Activated CD4-positive, alpha-beta T cell treated with anti-CD3 and anti-CD28 coated beads, Interleukin-2, amount 50 U/mL, for 1 hour (primary cell): ENCODE results near the gene SH3RF1.

Source experiments
- DNase-seq: peaks from one replicate; pipeline ENCODE4 v3.0.0-alpha.2; 2020

Gene SH3RF1

DNA sequence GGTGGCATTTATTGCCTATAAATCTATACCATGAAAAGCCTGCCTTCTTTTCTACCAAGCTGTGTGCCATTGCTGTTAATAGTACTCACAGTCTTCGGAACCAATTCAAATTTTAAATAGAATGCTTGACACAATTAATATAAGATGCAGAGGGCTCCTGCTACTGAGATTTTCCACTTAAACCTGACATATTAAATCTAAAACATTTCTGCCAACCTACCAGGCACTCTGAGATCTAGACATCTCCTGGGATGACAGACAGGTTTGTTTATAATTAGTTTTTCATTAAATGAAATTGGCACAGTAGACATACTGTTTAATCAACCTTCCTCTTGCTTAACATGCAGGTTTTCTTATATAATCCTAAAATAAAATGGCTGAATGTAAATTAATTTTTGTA, 143.4 kb downstream of the SH3RF1 start:
- DNase-seq, result no peak

DNA sequence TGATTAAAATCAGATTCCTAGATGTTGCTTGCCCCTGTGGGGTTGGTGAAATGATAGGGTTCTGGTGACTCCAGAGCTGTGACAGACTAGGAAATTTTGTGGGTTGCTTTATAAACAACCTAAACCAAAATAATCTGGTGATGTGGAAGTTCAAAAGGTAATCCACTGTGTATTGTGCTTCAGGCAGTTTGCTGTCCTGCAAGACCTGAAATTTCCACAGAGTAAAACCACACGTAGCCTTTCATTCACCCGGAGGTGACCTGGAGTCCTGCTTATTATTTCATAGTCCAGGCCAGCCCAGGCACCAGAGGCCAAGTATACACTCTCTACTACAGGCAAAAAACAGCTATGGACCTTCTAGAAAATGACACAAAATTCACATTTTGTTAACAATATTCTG, 146.1 kb downstream of the SH3RF1 start:
- no peak for DNase-seq

DNA sequence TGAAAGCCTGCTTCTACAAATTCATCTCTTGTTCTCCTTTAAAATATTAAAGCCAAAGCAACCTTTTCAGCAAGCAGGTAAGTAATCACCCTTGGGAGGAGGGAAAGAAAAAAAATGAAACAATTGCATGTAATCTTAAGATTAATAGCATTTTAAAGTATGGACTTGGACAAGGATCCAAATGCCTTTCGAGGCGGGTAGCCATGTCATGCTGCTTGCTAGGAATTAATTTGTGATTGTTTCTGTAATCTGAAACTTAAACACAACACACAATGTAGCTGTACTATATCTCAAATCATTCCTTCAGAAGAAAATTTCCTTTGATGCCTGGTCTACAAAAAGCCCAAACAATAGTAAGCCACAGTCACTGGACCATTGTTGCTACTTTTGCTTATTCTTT, 148.3 kb downstream of the SH3RF1 start:
- no peak for DNase-seq

DNA sequence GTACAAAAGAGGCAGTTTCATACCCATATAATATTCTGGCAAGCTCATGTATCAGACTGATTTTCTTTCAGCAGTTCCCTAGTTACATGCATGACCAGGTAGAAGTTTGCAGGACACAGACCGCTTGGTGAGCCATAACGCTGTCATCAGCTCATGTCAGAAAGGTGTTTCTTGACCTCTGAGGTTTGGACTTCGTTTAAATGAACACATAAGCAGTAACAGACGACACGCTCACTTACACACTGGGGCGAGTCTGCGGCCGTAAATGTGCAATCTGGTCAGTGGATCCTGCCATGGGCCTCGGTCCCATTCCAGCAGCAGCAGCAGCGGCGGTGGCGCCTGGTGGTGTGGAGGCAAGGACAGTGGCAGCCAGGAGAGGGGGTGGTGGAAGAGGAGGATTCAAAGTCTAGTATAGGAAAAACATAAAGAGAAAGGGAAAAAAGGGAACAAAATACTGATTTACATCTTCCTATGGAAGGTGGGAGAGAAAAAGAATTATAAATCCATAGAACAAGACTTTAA, 148.8 kb downstream of the SH3RF1 start:
- no peak for DNase-seq

DNA sequence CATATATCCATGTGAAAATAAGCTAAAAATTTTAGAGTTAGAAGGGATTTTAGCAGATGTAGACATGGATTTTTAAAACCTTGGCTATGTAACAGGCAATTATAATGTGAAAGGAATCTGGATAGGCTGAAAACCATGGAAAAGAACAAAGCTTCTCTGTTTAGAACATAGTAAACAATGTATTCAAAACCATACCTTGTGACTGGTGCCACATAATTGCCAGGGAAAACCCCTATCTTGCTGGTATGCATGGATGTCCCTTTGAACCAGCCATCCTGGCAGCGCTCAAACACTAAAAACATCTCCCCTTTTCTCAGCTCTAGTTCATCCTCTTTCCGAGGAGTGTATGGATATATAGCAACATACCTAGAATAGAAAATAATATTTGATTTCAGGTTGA, 150.1 kb downstream of the SH3RF1 start:
- no peak for DNase-seq

DNA sequence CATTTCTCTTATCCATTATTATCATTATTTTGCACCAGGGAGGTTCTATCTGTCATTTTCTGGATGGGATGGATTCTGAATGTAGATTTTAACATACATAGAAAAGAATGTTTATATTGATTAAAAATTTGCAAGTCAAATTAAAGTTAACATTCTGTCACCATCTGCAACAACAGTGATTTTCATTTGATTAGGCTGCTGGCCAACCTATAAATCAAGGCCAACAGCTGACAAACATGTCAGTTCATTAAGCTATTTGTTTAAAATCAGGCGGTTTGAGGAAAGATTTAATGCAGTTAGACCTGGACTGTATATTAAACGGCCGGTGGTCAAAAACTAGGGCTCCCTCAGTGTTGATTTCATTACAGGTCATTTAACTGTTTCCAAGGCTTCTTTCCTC, 151.2 kb downstream of the SH3RF1 start:
- no peak for DNase-seq

DNA sequence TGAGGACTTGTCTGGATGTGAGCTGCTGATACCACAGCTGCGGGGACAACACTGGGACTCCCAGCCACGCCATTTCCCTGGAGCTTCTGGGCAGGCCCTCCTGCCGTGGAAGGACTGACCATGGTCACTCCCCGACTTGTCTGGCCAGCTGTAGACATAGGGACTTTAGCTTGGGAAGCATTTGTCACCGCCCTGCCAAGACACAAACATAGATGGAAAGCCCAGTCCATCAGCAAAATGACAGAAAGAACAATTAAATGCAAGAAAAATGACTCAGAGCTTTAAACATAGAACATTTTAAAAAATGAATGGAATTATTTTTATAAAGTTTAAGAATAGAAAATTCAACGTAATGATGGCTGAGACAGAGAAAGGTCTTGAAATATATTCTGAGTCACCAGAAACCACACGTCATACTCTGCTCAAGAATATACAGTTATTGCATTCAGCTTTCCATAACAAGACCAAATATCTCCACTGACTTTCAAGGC, 153.1 kb downstream of the SH3RF1 start:
- no peak for DNase-seq

DNA sequence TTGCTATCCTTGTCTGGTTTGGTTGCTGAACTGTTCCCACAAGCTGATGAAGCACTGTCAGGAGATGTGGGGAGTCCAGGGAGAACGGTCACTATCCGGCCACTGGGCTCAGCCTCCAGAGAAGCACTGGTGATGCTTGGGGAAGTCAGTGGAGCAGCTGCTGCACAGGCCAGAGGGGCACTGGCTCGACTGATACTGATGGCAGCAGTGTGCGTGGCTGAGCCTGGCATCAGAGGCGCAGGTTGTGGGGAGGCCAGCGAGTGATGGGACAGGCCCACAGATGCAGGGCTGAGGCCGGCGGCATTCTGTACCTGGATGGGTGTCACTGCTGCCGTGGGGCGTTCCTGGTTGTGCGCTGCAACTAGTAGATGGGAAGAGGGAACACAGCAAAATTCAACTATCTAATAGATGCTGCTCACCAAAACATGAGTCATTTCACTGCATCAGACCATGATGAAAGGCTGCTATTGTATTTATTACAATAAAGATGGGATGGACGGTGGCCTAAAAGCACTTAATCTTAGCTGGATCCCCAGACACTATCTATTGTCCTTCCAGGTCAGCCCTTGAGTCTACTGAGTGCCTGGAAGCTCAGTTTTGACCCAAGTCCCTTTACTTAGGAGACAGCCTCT, 154.4 kb downstream of the SH3RF1 start:
- no peak for DNase-seq

DNA sequence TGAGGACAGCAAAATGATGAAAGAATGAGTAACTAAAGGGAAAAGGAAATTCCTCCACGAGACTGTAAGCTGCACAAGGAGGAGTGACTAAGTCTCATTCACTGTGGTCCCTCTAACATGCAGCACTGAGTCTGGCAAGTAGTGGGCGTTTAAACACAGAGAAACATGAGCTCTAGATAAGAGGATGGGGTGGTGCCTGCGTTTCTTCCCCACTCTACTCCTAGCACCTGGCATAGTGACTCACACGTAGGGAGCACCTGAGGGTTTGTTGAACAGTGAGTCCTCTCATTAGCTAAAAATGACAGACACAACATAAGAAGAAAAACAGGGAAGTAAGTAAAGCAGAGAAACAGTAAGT, 154.9 kb downstream of the SH3RF1 start:
- no peak for DNase-seq

DNA sequence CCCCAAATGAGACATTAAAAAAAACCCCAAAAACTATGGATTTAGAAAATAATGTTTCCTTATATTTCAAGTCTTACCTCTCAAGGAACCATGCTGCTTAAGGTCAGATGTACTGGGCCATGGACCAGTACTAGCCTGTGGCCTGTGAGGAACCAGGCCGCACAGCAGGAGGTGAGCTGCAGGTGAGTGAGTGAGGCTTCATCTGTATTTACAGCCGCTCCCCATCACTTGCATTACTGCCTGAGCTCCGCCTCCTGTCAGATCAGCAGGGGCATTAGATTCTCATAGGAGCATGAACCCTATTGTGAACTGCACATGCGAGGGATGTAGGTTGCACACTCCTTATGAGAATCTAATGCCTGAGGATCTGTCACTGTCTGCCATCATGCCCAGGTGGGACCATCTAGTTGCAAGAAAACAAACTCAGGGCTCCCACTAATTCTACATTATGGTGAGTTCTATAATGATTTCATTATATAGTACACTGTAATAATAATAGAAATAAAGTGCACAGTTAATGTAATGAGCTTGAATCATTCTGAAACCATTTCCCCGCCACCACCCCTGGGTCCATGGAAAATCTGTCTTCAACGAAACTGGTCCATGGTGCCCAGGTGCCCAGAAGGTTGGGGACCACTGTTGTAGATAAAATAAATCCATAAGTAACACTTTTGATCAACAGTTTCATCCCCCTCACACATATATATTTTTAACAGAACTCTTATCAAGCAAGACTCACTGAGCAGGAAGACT, 155.4 kb downstream of the SH3RF1 start:
- no peak for DNase-seq

DNA sequence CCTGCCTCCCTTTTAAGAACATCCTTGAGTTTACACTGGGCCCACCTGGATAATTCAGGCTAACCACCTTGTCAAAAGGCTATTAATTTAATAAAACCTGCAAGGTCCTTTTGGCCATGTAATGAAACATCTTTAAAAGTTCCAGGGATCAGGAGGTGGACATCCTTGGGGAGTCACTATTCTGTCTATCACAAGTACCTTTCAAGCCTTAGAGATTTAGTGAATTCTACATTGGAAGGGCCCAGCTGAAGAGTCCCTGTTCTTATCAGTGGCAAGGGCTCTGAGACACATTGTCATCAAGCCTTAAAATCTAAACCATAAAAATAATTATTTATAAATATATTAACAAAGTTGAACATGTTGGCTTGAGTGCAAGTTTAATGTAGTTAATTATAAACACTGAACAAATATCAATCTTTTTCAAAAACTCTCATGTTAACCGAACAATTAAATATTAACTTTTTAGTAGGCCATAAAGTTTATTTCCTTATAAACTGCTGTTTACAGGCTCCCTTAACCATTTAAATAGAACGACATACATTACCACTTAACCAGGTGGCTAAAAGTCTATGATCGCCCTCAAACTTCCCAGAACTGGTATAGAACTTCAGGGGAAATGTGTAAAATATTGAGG, 156.3 kb downstream of the SH3RF1 start:
- no peak for DNase-seq

DNA sequence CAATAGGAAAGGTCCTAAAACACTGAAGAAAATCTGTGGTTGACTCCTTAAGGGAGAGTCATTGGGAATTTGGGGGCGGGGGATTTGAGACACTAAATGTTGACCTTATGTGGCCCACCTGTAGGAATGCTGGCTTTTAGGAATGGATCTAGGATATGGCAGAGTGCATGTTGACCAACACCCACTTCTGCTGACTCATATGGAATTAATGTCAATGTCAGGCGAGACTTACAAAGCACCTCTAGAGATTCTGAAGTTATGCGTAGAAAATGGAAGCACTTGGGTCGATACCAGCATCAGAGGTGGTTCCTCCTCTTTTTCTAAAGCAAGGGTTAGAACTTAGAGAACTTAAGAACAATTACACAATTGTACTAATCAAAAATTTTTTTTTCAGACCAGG, 160.1 kb downstream of the SH3RF1 start:
- no peak for DNase-seq

DNA sequence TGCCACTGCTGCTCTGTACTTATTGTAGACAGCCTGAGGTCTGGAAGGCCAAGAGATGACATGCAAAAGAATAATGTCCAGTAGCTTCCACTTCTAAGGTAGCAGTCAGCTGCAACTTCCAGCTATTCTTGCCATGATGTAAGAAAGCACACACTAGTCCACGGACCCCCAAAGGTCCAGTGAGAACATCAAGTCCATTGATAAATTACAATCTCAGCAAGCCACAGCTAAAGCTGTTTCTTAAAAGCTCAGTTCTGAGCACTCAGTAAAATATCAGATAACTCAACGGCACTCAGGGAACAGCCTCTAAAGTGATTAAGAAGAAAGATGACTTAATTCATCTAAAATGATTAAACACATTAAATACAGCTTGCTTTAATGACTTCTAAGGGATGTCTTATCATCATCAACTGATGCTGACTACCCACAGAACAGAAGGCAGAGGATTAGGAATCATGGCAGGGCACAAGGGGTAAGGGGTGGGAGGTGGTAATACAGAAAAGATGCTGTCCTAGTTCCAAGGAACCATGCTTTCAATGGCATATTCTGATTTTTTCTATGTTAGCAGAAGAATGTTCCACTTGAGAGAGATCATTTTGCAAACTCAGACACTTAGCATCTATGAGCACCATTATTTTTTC, 161.6 kb downstream of the SH3RF1 start:
- DNase-seq, result no peak

DNA sequence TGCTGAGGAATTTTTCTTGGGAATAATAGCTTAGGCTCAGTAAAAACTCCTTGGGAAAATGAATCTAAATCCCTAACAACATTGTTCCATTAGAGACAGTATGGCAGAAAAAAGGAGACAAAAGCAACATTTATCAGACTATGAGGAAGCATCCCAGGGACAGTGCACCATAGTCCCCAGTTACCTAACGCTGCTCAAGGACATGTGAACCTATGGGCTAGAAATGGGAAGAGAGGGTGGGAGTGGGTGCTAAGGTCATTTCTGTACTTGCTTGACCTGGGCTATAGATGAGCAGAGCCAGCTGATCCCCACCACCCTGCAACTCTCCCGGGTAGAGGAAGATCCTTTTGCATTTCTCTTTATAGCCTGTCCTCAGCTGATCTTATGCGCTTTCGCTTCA, 162.5 kb downstream of the SH3RF1 start:
- no peak for DNase-seq

DNA sequence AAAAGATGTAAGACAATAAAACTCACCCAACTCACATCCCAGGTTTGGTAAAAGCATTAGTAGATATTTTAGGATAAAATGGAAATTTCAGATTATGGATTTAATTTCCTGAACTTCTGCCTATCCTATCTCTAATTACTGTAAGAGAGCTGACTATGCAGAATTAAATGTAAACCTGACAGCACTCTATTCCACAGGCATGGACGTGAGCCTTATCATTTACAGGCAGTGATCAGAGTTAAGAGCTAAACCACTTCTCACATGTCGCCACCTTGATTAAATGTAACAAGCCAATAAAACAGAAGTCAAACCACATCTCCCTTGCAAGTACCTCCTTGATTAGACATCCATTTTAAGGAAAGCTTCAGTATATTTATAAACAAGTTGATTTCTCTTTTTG, 163.2 kb downstream of the SH3RF1 start:
- DNase-seq, result no peak

DNA sequence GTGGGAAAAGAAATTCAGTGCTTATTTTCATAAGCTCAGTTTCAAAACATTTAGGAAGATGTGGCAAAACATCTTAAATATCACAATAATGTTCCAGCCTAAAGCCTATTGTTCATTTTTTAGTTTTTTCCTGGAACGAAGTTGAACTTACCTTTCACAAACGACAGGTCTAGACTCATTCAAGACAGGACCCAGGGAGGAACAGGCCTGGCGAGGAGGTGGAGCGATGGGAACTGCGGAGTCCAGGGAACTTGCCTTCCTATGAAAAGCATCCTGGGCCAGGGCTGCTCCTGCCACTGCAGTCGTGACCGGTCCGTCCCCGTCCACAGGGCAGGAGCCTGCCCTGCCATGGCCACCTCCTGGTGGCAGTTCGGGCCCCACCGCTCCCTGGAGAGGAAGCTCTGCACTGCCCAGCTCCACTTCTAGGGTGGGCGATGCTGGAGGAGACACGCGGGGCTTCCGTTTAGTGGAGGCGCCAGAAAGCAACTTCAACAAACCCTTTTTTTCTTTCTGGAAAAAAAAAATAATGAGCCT, 164.0 kb downstream of the SH3RF1 start:
- no peak for DNase-seq

DNA sequence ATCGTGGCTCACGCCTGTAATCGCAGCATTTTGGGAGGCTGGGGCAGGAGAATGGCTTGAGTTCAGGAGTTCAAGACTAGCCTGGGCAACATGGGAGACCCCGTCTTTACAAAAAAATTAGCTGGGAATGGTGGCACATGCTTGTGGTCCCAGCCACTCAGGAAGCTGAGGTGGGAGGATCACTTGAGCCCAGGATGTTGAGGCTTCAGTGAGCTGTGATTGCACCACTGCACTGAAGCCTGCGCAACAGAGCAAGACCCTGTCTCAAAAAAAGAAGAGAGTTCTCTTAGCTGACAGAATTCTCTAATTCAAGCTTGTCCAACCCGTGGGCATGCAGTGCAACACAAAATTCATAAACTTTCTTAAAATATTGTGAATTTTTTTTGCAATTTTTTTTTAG, 165.1 kb downstream of the SH3RF1 start:
- no peak for DNase-seq

DNA sequence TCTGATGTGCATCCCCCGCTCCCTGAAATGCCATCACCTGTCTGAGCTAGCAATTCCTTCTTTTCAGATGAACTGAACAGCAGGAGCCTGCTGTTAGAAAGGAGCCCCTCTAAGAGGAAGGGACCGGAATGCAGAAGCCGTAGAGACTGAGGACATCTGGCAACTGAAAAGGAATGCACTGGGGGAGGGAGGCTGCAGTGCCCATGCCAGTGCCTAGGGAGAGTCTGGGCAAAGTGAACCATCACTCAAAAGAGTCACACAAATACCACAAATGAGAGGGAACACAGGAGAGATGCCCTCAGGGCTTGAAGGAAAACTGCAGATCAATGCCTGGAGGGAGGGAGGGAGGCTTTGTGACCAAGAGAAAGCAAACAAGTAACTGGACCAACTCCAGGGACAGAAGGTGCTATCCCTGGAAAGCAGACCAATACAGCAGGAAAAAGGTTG, 166.8 kb downstream of the SH3RF1 start:
- no peak for DNase-seq

DNA sequence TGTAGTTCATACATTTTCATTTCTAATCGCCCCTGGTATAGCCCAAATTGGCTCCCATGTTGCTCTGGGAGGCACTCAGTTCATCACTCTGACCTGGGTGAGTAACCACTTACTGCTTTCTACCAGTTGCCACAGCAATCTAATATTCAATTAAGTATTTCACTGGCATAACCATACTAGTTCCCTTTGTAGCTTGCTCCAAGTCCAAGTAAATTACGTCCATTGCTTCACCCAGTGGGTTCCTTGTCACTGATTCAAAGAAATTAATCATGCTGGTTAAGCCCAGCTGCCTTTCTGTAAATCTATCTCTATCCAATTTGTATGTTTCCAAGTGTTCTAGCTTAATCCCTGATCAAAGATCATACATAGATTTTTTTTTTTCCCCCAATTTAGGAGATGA, 168.7 kb downstream of the SH3RF1 start:
- DNase-seq, result no peak

DNA sequence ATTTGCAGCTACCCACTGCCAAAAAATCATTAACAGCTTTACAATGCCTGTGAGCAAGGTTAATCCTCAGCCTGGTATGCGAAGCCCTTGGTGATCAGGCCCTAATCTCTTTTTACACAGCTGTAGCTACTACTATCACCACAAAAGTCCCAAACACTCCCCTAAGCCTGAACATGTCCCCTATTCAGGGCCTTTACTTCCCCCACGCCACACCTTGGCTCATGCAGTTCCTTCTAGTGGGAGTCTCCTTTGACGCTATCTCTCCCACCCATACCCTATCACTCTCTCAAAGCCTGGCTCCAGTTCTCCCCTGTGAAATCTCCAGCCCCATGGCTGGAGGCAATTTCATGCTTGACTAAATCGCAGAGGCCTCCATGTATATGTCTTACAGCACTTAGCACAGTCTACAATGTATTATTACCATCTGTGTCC, 170.1 kb downstream of the SH3RF1 start:
- DNase-seq, result no peak

DNA sequence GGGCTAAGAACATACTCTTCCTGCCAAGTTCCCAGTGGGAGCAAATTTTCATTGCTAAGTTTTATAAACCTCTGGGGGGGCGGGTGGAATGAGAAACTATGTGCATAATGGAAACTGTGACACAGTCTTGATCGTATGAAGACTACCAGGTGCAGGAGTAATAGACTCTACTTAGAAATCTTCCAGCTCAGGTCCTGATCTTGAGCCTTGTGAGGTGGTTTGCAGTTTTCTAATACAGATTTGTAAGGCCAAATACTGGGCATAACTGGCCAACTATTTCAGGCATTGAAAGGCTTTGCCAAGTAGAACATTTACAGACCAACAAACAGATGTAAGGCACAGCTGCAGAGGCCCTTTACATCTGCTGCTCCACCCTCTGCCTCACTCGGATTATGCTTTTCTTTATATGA, 171.0 kb downstream of the SH3RF1 start:
- DNase-seq, result no peak

DNA sequence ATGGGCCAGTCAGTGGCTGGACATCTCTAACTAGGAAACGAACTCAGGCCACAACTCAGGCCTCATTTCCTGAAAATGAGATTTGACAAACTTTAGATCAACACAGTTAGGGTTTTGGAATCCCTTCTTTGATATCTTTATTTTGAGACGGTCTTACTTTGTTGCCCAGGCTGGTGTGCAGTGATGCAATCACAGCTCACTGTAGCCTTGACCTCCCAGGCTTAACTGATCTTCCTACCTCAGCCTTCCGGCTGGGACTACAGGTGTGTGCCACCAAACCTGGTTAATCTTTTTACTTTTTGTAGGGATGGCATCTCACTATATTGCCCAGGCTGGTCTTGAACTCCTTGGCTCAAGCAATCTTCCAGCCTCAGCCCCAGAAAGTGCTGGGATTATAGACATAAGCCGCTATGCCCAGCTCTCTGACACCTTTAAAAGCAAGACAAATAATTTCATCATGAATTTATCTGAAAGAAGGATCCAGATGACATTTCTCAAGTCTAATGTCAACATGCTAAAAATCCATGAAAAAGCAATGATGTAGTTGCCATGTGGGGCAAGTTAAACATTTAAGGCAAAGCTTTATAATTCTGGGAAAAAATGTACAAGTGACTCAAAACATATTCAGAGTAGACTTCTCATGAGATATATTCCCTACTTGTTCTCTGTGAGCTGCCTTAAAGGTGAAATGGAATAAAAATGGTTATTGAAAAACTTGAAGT, 171.6 kb downstream of the SH3RF1 start:
- DNase-seq, result no peak

DNA sequence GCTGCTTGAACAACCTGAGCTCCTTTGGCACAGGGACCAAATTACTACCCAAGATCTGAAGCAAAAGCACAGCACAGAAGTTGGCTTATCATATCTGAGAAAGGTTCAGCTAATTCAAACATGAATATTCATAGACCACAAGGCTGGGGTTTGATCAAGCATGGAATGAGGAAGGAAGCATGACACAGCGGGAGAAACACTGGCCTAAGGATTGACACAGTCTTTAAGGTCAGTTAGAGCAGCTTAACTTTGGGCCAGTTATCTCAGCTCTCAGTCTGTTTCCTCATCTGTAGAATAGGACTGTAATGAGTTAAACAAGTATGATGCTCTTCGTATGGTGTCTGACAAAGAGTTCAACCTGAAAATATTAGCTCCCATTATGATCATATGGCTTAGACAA, 172.2 kb downstream of the SH3RF1 start:
- no peak for DNase-seq
